ENCODE data around the gene VAV2. TPM values are rescaled to one million over a fixed set of nuclear protein-coding genes. Genes with fewer than 3 reads are reported as not detected.

Gene VAV2
- total and polyA plus RNA-seq, 9 of the 15 experiments (the other 6 are each of a cell fraction or from before 2014, with no cell fraction given) = 0.01 to 2.7 (median 1.0) TPM; not detected in 1

DNA sequence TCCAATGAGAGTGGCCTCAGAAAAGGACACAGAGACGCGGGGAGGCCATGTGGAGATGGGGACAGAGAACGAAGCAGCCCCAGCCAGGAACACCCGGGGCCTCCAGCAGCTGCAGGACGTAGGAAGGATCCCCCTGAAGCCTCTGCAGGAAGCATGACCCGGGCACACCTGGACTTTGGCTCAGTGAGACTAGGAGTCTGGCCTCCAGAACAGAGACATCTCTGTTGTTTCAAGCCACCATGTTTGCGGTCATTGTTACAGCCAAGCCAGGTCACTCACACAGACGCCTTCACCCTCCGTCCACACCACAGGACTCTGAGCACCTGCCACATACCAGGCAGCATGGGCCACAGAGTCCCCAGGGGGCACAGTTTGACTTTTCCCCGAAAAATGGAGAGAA lies 190.4 kb downstream of the VAV2 start (continued):
- no peak for TF ChIP-seq NUFIP1 (IDR thresholded peaks at IDR 0.05; ENCODE audit: partially characterized antibody)
- TF ChIP-seq ZBTB11 (CRISPR knock-in tag; IDR thresholded peaks at IDR 0.05) = no peak

DNA sequence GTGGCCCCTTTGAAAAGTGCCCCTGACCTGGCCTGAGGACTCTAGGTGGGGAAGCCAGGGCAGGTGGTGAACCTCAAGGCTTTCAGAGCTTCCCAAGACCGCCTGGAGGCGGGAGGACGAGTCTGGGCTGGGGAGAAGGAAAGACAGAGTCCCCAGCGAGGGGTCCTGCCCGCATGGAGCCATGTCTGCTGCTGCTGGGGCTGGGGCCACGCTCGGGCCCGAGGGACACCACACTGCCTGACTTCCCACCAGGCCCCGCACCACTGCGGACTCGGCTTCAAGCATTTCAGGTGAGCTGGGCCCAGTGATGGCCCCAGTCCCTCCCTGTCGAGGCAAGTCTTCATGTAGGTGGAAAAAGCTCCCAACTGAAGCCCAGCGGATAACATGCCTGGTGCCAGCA lies 191.9 kb downstream of the VAV2 start:
- no peak overlapping the region for H3K4me3 ChIP-seq
- 7% methylated on average over 13 of the region's 13 CpGs for WGBS (ENCODE audit: insufficient coverage, low coverage, missing lambda C conversion rate)
- ATAC-seq (no peak), FAIRE-seq (no peak), DNase-seq (ENCODE audit: extremely low read depth in 1 of 4, low spot score in 3 of 4) (no peak)
- H3K27me3 ChIP-seq (ENCODE audit: control insufficient read depth in 2 of 2, insufficient read depth in 2 of 2, low read length in 2 of 2) = peaks cover 22 to 84% of the 10 kb centered on the region in 2 experiments; a peak in 4 of 5 replicates
- H2AFZ ChIP-seq (ENCODE audit: low read depth, low read length) = no peak overlapping the region
- H3K4me2 ChIP-seq (ENCODE audit: insufficient read depth, low read length) = no peak overlapping the region
- peaks cover 11% of the 10 kb centered on the region for H4K20me1 ChIP-seq (replicated peaks; ENCODE audit: control insufficient read depth, insufficient read depth, low read length)
- H3K9ac ChIP-seq (ENCODE audit: insufficient read depth in 1 of 2, low read depth in 2 of 2, low read length in 2 of 2) = no peak overlapping the region
- intact Hi-C loops (cut with micrococcal nuclease) (no loop called here), in situ Hi-C loops (cut with MboI) (no loop called here)
- H3K9me3 ChIP-seq (replicated peaks; ENCODE audit: control insufficient read depth, insufficient read depth, low read depth, low read length) = no peaks in the 10 kb centered on the region
- H3K9me1 ChIP-seq (ENCODE audit: control insufficient read depth, insufficient read depth, low read length) = no peaks in the 10 kb centered on the region
- H3K27ac ChIP-seq (ENCODE audit: extremely low read depth, low read depth, low read length) = no peak overlapping the region
- no TSS peak for BruUV-seq (replicated peaks)
- H3K79me2 ChIP-seq (ENCODE audit: control insufficient read depth, insufficient read depth, low read length) = no peaks in the 10 kb centered on the region
- H3K36me3 ChIP-seq (ENCODE audit: control insufficient read depth, insufficient read depth, low read length) = no peaks in the 10 kb centered on the region
- CTCF ChIA-PET (ENCODE audit: low intra/inter-chr PET ratio) = no interaction called here
- H3K4me1 ChIP-seq (replicated peaks in 1 of 2; ENCODE audit: control insufficient read depth in 2 of 2, insufficient read depth in 2 of 2, low read length in 2 of 2) = peaks cover 0 to 12% of the 10 kb centered on the region in 2 experiments; a peak in 1 of 5 replicates
- POLR2A ChIA-PET = no interaction called here
- no peak for TF ChIP-seq POU5F1 (IDR thresholded peaks at IDR 0.05; ENCODE audit: borderline replicate concordance, low read depth, low read length, partially characterized antibody)
- no peak for TF ChIP-seq ZC3H8 (IDR thresholded peaks at IDR 0.05)
- no peak for TF ChIP-seq ADNP (tag; IDR thresholded peaks at IDR 0.05)
- TF ChIP-seq ZNF12 (CRISPR knock-in tag; IDR thresholded peaks at IDR 0.05) = no peak
- TF ChIP-seq RBM17 (IDR thresholded peaks at IDR 0.05; ENCODE audit: borderline replicate concordance, low read depth, low read length) = no peak
- no peak for TF ChIP-seq ZNF77 (CRISPR knock-in tag; IDR thresholded peaks at IDR 0.05)
- TF ChIP-seq USF1 (CRISPR knock-in tag; IDR thresholded peaks at IDR 0.05) = no peak
- TF ChIP-seq ZBTB7A (IDR thresholded peaks at IDR 0.05; ENCODE audit: borderline replicate concordance, control insufficient read depth, low read depth, low read length) = no peak
- TF ChIP-seq GTF3C2 (IDR thresholded peaks at IDR 0.05; ENCODE audit: borderline replicate concordance, extremely low read depth, insufficient read length) = no peak

Measured in K562 (cell line).